HEK293T (cell line): ENCODE measurements around the gene GMPR.

Experiments
- CTCF ChIA-PET: fragments of 350-600 bp; formaldehyde crosslinking; extraction: SDS; loops from one replicate; lab custom pipeline; 2021; ENCODE audit warnings: antibody characterized with exemption, inconsistent platforms; lab: Yijun Ruan, JAX
- POLR2A ChIA-PET: fragments of 350-600 bp; formaldehyde crosslinking; extraction: SDS; loops from one replicate; lab custom pipeline; 2020; ENCODE audit warnings: antibody characterized with exemption, inconsistent platforms; lab: Yijun Ruan, JAX
- DNase-seq: peaks from one replicate; pipeline ENCODE4 v3.0.0; 2012; ENCODE audit warnings: mixed read lengths; ENCODE audit errors: extremely low spot score
- ARNT ChIP-seq: fragments of 450-650 bp; IDR thresholded peaks from 2 replicates; pipeline ENCODE4 v1.6.1; 2017; ENCODE audit warnings: mild to moderate bottlenecking
- BHLHE40 ChIP-seq: fragments of 450-650 bp; IDR thresholded peaks from 2 replicates; pipeline ENCODE4 v1.6.1; 2016; ENCODE audit warnings: mild to moderate bottlenecking, moderate library complexity, borderline replicate concordance
- CTBP1 ChIP-seq: fragments of 450-650 bp; IDR thresholded peaks from 2 replicates; pipeline ENCODE4 v1.6.1; 2016; ENCODE audit warnings: borderline replicate concordance
- ELF4 ChIP-seq: fragments of 450-650 bp; IDR thresholded peaks from 2 replicates; pipeline ENCODE4 v1.6.1; 2017; ENCODE audit warnings: antibody characterized with exemption
- FOXA1 ChIP-seq: fragments of 450-650 bp; IDR thresholded peaks from 2 replicates; pipeline ENCODE4 v1.6.1; 2016; ENCODE audit warnings: mild to moderate bottlenecking
- FOXK2 ChIP-seq: fragments of 450-650 bp; IDR thresholded peaks from 2 replicates; pipeline ENCODE4 v1.6.1; 2016; ENCODE audit warnings: mild to moderate bottlenecking
- FOXM1 ChIP-seq: fragments of 450-650 bp; IDR thresholded peaks from 2 replicates; pipeline ENCODE4 v1.6.1; 2017; ENCODE audit warnings: mild to moderate bottlenecking, borderline replicate concordance
- HDGF ChIP-seq: fragments of 450-650 bp; IDR thresholded peaks from 2 replicates; pipeline ENCODE4 v1.6.1; 2017; ENCODE audit warnings: antibody characterized with exemption, borderline replicate concordance
- L3MBTL2 ChIP-seq: fragments of 450-650 bp; conservative IDR thresholded peaks from 2 replicates; pipeline ENCODE4 v1.6.1; 2016; ENCODE audit warnings: mild to moderate bottlenecking
- LEF1 ChIP-seq: fragments of 450-650 bp; IDR thresholded peaks from 2 replicates; pipeline ENCODE4 v1.6.1; 2017; ENCODE audit warnings: mild to moderate bottlenecking, borderline replicate concordance
- NFRKB ChIP-seq: fragments of 450-650 bp; IDR thresholded peaks from 2 replicates; pipeline ENCODE4 v1.6.1; 2016; ENCODE audit warnings: mild to moderate bottlenecking, moderate library complexity
- PKNOX1 ChIP-seq: fragments of 450-650 bp; IDR thresholded peaks from 2 replicates; pipeline ENCODE4 v1.6.1; 2016
- SP1 ChIP-seq: fragments of 450-650 bp; IDR thresholded peaks from 2 replicates; pipeline ENCODE4 v1.6.1; 2017
- SUZ12 ChIP-seq: fragments of 450-650 bp; IDR thresholded peaks from 2 replicates; pipeline ENCODE4 v1.6.1; 2016; ENCODE audit warnings: mild to moderate bottlenecking
- TARDBP ChIP-seq: fragments of 450-650 bp; IDR thresholded peaks from 2 replicates; pipeline ENCODE4 v1.6.1; 2016
- ZNF384 ChIP-seq: fragments of 450-650 bp; IDR thresholded peaks from 2 replicates; pipeline ENCODE4 v1.6.1; 2016

Gene GMPR

GRCh38 chr6:16339265-16339587 is 100.8 kb downstream of the GMPR start:
- TF ChIP-seq NFRKB (no peak), CTBP1 (no peak), ZNF384 (no peak), PKNOX1 (0 out of 2 replicates have a peak, but pooled peaks have one; percentile 45)
- DNase-seq: no peak
- CTCF ChIA-PET: interaction anchor here (0.6 to 1.0 kb wide), 2 partner anchors 255 to 751 kb away, joined by 3 to 4 read pairs; no protein-coding TSS in a partner anchor
- POLR2A ChIA-PET: no interaction called here

GRCh38 chr6:16343593-16343992 is 105.2 kb downstream of the GMPR start:
- TF ChIP-seq PKNOX1: no peak
- TF ChIP-seq BHLHE40: no peak
- no peak for TF ChIP-seq FOXA1
- TF ChIP-seq FOXK2: no peak
- no peak for TF ChIP-seq CTBP1
- no peak for TF ChIP-seq L3MBTL2
- POLR2A ChIA-PET: no interaction called here
- DNase-seq: no peak
- CTCF ChIA-PET: interaction anchor here (0.8 to 1.3 kb wide), 2 partner anchors 11 to 12 kb away, joined by 3 to 5 read pairs; no protein-coding TSS in a partner anchor

GRCh38 chr6:16344756-16345155 is 106.4 kb downstream of the GMPR start:
- TF ChIP-seq CTBP1 (no peak), L3MBTL2 (no peak), FOXK2 (no peak), ZNF384 (no peak), PKNOX1 (no peak), FOXA1 (no peak), BHLHE40 (no peak), LEF1 (no peak), ELF4 (no peak), NFRKB (no peak), ARNT (no peak), FOXM1 (no peak), SUZ12 (no peak), HDGF (no peak), TARDBP (no peak), SP1 (no peak)
- DNase-seq: no peak
- CTCF ChIA-PET: no interaction called here
- POLR2A ChIA-PET: no interaction called here
